ENCODE data around the gene ASAP2.

DNA sequence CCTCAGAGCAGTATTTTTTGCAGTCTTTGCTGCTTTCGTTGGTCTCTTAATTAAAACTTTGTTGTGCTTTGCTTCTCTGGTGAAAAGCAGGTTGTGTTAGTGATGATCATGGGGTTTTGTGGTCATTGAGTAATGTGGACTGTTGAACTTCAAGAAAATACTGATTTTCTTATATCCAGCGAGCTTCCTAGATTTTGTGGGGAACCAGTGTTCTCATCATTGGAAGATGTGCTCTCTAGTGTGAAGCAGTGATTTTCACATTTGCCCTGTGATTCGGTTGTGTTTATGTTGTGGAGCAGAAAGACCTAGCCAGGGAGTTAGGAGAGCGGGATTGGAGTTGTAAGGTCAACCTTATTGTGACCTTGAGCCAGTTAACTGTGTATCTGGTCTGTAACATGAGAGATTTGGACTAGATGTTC lies 12.4 kb downstream of the ASAP2 start:
- TF ChIP-seq EZH2 (IDR thresholded peaks at IDR 0.05; ENCODE audit: low read length): no peak
- TF ChIP-seq, protein P1, sequence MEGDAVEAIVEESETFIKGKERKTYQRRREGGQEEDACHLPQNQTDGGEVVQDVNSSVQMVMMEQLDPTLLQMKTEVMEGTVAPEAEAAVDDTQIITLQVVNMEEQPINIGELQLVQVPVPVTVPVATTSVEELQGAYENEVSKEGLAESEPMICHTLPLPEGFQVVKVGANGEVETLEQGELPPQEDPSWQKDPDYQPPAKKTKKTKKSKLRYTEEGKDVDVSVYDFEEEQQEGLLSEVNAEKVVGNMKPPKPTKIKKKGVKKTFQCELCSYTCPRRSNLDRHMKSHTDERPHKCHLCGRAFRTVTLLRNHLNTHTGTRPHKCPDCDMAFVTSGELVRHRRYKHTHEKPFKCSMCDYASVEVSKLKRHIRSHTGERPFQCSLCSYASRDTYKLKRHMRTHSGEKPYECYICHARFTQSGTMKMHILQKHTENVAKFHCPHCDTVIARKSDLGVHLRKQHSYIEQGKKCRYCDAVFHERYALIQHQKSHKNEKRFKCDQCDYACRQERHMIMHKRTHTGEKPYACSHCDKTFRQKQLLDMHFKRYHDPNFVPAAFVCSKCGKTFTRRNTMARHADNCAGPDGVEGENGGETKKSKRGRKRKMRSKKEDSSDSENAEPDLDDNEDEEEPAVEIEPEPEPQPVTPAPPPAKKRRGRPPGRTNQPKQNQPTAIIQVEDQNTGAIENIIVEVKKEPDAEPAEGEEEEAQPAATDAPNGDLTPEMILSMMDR (optimal IDR thresholded peaks at IDR 0.05 in 1 of 3, IDR thresholded peaks at IDR 0.05 in 1 of 3, conservative IDR thresholded peaks at IDR 0.05 in 1 of 3; ENCODE audit: extremely low read depth in 1 of 3, insufficient read depth in 2 of 3, low read length in 3 of 3): no peak
